K562 (cell line): Measurements from ENCODE around the gene RGMB. TPM values are rescaled to one million over a fixed set of nuclear protein-coding genes. Genes with fewer than 3 reads are reported as not detected.

Experiments
- ATAC-seq: fragments of 200-7000 bp; cut with Tn5 transposase; 3 replicates; pipeline ENCODE4 v1.9.1; 2020; ENCODE audit warnings: moderate library complexity
- BruUV-seq: library from RNA; stranded (reverse); fragments of 400-500 nt; replicated peaks from 2 replicates; lab custom pipeline; 2021; lab: Mats Ljungman, UMichigan
- CTCF ChIA-PET: fragments of 300-600 bp; formaldehyde crosslinking; extraction: SDS; loops from one replicate; lab custom pipeline; 2021; ENCODE audit warnings: low intra/inter-chr PET ratio; lab: Yijun Ruan, JAX
- POLR2A ChIA-PET: fragments of 300-600, 350-650 bp; sonication (Branson Sonifier 250); formaldehyde crosslinking; extraction: SDS; loops from one replicate; lab custom pipeline; 2021; ENCODE audit warnings: antibody characterized with exemption, inconsistent platforms; lab: Yijun Ruan, JAX
- DNase-seq, 4 experiments: peaks; one replicate each; pipeline versions ENCODE4 v3.0.0 to v3.0.0-alpha.2; 2011 to 2018; ENCODE audit warnings: low spot score in 3 of 4, mixed read lengths in 3 of 4; ENCODE audit errors: extremely low read depth in 1 of 4
- FAIRE-seq: peaks from 2 replicates; lab custom pipeline; 2011; peaks lifted over from hg19 to GRCh38; lab: Jason Lieb, UNC
- H2AFZ ChIP-seq: 2 replicates; pipeline ENCODE4 v1.6.0; 2011; ENCODE audit warnings: low read depth, low read length, control low read depth, inconsistent platforms
- H3K27ac ChIP-seq: fragments of 200-600 bp; 3 replicates; pipeline ENCODE4 v1.8.0; 2011; ENCODE audit warnings: low read depth, mild to moderate bottlenecking, control low read depth, inconsistent platforms, low read length, moderate library complexity, mixed read lengths; ENCODE audit errors: extremely low read depth
- H3K27me3 ChIP-seq, 2 experiments: fragments of 300-600 bp in 1 of 2; 2 replicates in 1 of 2; 3 replicates in 1 of 2; pipeline versions ENCODE4 v1.6.0 to v1.8.0; 2011; ENCODE audit warnings: inconsistent platforms in 2 of 2, low read length in 2 of 2, mild to moderate bottlenecking in 1 of 2, mixed read lengths in 1 of 2, moderate library complexity in 1 of 2; ENCODE audit not compliant: control insufficient read depth in 2 of 2, insufficient read depth in 2 of 2
- H3K36me3 ChIP-seq: fragments of 300-600 bp; 3 replicates; pipeline ENCODE4 v1.8.0; 2011; ENCODE audit warnings: mild to moderate bottlenecking, low read length, inconsistent platforms; ENCODE audit not compliant: control insufficient read depth, insufficient read depth
- H3K4me1 ChIP-seq, 2 experiments: fragments of 200-600 bp in 1 of 2; replicated peaks in 1 of 2; 2 replicates in 1 of 2; 3 replicates in 1 of 2; pipeline versions ENCODE4 v1.5.1 to v1.8.0; 2011; ENCODE audit warnings: inconsistent platforms in 2 of 2, low read length in 2 of 2, mild to moderate bottlenecking in 1 of 2, mixed read lengths in 1 of 2, moderate library complexity in 1 of 2; ENCODE audit not compliant: control insufficient read depth in 2 of 2, insufficient read depth in 2 of 2
- H3K4me2 ChIP-seq: 2 replicates; pipeline ENCODE4 v1.6.1; 2011; ENCODE audit warnings: low read length, control low read depth, inconsistent platforms, mixed read lengths; ENCODE audit not compliant: insufficient read depth
- H3K4me3 ChIP-seq: fragments of 200-600 bp; sonication (generic), shearing (Covaris generic); 2 replicates; pipeline ENCODE4 v1.5.1; 2016; ENCODE audit warnings: control low read depth, inconsistent platforms
- H3K79me2 ChIP-seq: fragments of 200-600 bp; 3 replicates; pipeline ENCODE4 v1.8.0; 2011; ENCODE audit warnings: low read length, inconsistent platforms; ENCODE audit not compliant: control insufficient read depth, insufficient read depth
- H3K9ac ChIP-seq, 2 experiments: 2 replicates each; pipeline versions ENCODE4 v1.6.0 to v1.6.1; 2011; ENCODE audit warnings: low read depth in 2 of 2, low read length in 2 of 2, control low read depth in 1 of 2, inconsistent platforms in 1 of 2, mild to moderate bottlenecking in 1 of 2, mixed read lengths in 1 of 2; ENCODE audit not compliant: insufficient read depth in 1 of 2
- H3K9me1 ChIP-seq: one replicate; pipeline ENCODE4 v1.6.0; 2011; ENCODE audit warnings: inconsistent platforms, mild to moderate bottlenecking, low read length, moderate library complexity; ENCODE audit not compliant: control insufficient read depth, insufficient read depth
- H3K9me3 ChIP-seq: replicated peaks from 2 replicates; pipeline ENCODE4 v1.5.1; 2011; ENCODE audit warnings: low read depth, low read length, inconsistent platforms; ENCODE audit not compliant: control insufficient read depth, insufficient read depth
- H4K20me1 ChIP-seq: replicated peaks from 2 replicates; pipeline ENCODE4 v1.6.1; 2011; ENCODE audit warnings: low read length, inconsistent platforms, mixed read lengths; ENCODE audit not compliant: control insufficient read depth, insufficient read depth
- BMI1 ChIP-seq: fragments of 150-350 bp; IDR thresholded peaks from 2 replicates; pipeline ENCODE4 v1.6.1; 2014; ENCODE audit warnings: low read length
- CTCF ChIP-seq, 3 experiments: IDR thresholded peaks in 2 of 3; conservative IDR thresholded peaks in 1 of 3; 2 replicates each; pipeline ENCODE4 v1.5.1; 2011 to 2012; ENCODE audit warnings: low read length in 3 of 3, mild to moderate bottlenecking in 3 of 3, control low read depth in 2 of 3, improper control_type of control experiment in 1 of 3, inconsistent platforms in 1 of 3, low read depth in 1 of 3, mixed read lengths in 1 of 3, moderate library complexity in 1 of 3; ENCODE audit not compliant: insufficient read depth in 2 of 3
- ELK1 ChIP-seq: sonication (generic); formaldehyde crosslinking; IDR thresholded peaks from 2 replicates; pipeline ENCODE4 v1.8.1; 2022; ENCODE audit warnings: missing genetic modification reagents
- NR2C2 ChIP-seq, 2 experiments: fragments of 200-800 bp in 1 of 2; sonication (Bioruptor generic) in 1 of 2; sonication (generic) in 1 of 2; formaldehyde crosslinking in 1 of 2; IDR thresholded peaks; 2 replicates each; pipeline versions ENCODE4 v1.6.1 to v1.8.0; 2016 to 2022; ENCODE audit warnings: mild to moderate bottlenecking in 1 of 2, missing compliant biosample characterization in 1 of 2, missing genetic modification characterization in 1 of 2, missing genetic modification reagents in 1 of 2
- PHB2 ChIP-seq: fragments of 450-650 bp; IDR thresholded peaks from 2 replicates; pipeline ENCODE4 v1.6.1; 2017; ENCODE audit warnings: low read depth
- RAD21 ChIP-seq, 2 experiments: fragments of 250-450 bp in 1 of 2; fragments of 450-650 bp in 1 of 2; sonication (Bioruptor Pico) in 1 of 2; formaldehyde crosslinking in 1 of 2; IDR thresholded peaks in 1 of 2; conservative IDR thresholded peaks in 1 of 2; 2 replicates each; pipeline versions ENCODE4 v1.4.0 to v1.8.0; 2020 to 2022; ENCODE audit warnings: mild to moderate bottlenecking in 2 of 2, moderate library complexity in 1 of 2
- SMC3 ChIP-seq: conservative IDR thresholded peaks from 2 replicates; pipeline ENCODE4 v1.6.1; 2011; ENCODE audit warnings: low read depth, low read length, improper control_type of control experiment; ENCODE audit not compliant: insufficient read depth
- SRSF7 ChIP-seq: fragments of 200-400 bp; formaldehyde crosslinking; optimal IDR thresholded peaks from 2 replicates; pipeline ENCODE3; 2017; ENCODE audit warnings: mild to moderate bottlenecking, low read depth, low read length
- TEAD1 ChIP-seq, 2 experiments: fragments of 450-650 bp in 1 of 2; sonication (generic) in 1 of 2; formaldehyde crosslinking; IDR thresholded peaks; 2 replicates each; pipeline versions ENCODE4 v1.4.0 to v1.8.0; 2020 to 2022; ENCODE audit warnings: mild to moderate bottlenecking in 2 of 2, missing genetic modification reagents in 1 of 2
- TEAD2 ChIP-seq: fragments of 450-650 bp; IDR thresholded peaks from 2 replicates; pipeline ENCODE4 v1.6.1; 2016; ENCODE audit warnings: missing genetic modification characterization, control low read depth, missing compliant biosample characterization
- TEAD4 ChIP-seq, 2 experiments: sonication (generic) in 1 of 2; formaldehyde crosslinking in 1 of 2; IDR thresholded peaks; 2 replicates each; pipeline versions ENCODE4 v1.6.1 to v1.8.0; 2012 to 2022; ENCODE audit warnings: borderline replicate concordance in 1 of 2, inconsistent platforms in 1 of 2, low read length in 1 of 2, mild to moderate bottlenecking in 1 of 2, missing genetic modification reagents in 1 of 2
- ZNF280A ChIP-seq: fragments of 450-650 bp; IDR thresholded peaks from 2 replicates; pipeline ENCODE4 v1.6.1; 2018; ENCODE audit warnings: mild to moderate bottlenecking, low read depth; ENCODE audit not compliant: partially characterized antibody
- WGBS: fragments of 100-300 bp; shearing (Covaris generic); methylation state at CpG from one replicate; pipeline ENCODE4 v1.1.6; 2016; ENCODE audit warnings: low coverage, mixed read lengths; ENCODE audit not compliant: insufficient coverage; ENCODE audit errors: missing lambda C conversion rate; 5-methylcytosine and 5-hydroxymethylcytosine counted together
- in situ Hi-C: fragments of 300-500 bp; cut with MboI; formaldehyde crosslinking; loops from 4 replicates; pipeline ENCODE4 v1.15.0; 2018; ENCODE audit warnings: inconsistent platforms, mixed read lengths
- intact Hi-C: fragments of 100-400 bp; cut with micrococcal nuclease; formaldehyde crosslinking; loops from 2 replicates; pipeline ENCODE4 v1.14.2; 2022
- polyA plus RNA-seq, 8 experiments: library from polyadenylated mRNA; depleted of rRNA in 4 of 8; stranded (reverse) in 5 of 8; unstranded in 3 of 8; fragments of >200 nt; fragmentation: Nextera tagmentation in 2 of 8; fragmentation: Illumina TruSeq in 1 of 8; extraction: Ambion mirVana in 2 of 8; extraction: Trizol in 1 of 8; gene quantifications; 2 replicates each; pipeline versions ENCODE4 v1.2.1 to v1.2.3, GENCODE V29; 2011 to 2014; ENCODE audit warnings: inconsistent platforms in 1 of 8, missing spikeins in 1 of 8
- total RNA-seq, 7 experiments: library from RNA; depleted of rRNA in 6 of 7; stranded (reverse); fragments of >200 nt in 6 of 7; fragmentation: Illumina TruSeq in 2 of 7; extraction: Trizol in 2 of 7; gene quantifications; 2 replicates each; pipeline versions ENCODE4 v1.2.1 to v1.2.3, GENCODE V29; 2011 to 2021; ENCODE audit warnings: low replicate concordance in 1 of 7
- TF ChIP-seq, protein P1 (sequence below): fragments of 250-450 bp; sonication (Bioruptor Pico); IDR thresholded peaks from 2 replicates; pipeline ENCODE4 v1.9.0; 2021; ENCODE audit warnings: mild to moderate bottlenecking

The RGMB gene
- total and polyA plus RNA-seq, 9 of the 15 experiments (the other 6 are each of a cell fraction or from before 2014, with no cell fraction given) = 0.03 to 0.38 TPM; not detected in 7

GRCh38 chr5:98796197-98796972 lies 22.9 kb downstream of the RGMB start:
- H3K4me3 ChIP-seq = no peak overlapping the region
- TF ChIP-seq PHB2 (no peak), SRSF7 (no peak), NR2C2 (CRISPR knock-in tag; IDR thresholded peaks at IDR 0.05) (no peak), NR2C2 (tag; IDR thresholded peaks at IDR 0.05) (no peak), ELK1 (CRISPR knock-in tag) (no peak), ZNF280A (no peak), SMC3 (peak; percentile 50; the same call in 1 of the 2 replicates), CTCF (IDR thresholded peaks at IDR 0.05 in 2 of 3, conservative IDR thresholded peaks at IDR 0.05 in 1 of 3; ENCODE audit: insufficient read depth in 2 of 3, low read depth in 1 of 3, low read length in 3 of 3) (peak; percentile 52 to 75 (median 65); a peak in 5 of 6 replicates), TEAD2 (tag) (peak; percentile 54; the same call in 1 of the 2 replicates), BMI1 (no peak), RAD21 (CRISPR knock-in tag; conservative IDR thresholded peaks at IDR 0.05 in 1 of 2, IDR thresholded peaks at IDR 0.05 in 1 of 2) (peak; percentile 31 to 65; a peak in 3 of 4 replicates), TEAD4 (IDR thresholded peaks at IDR 0.05; ENCODE audit: low read length) (peak; percentile 48), TEAD4 (CRISPR knock-in tag; IDR thresholded peaks at IDR 0.05; ENCODE audit: borderline replicate concordance) (no peak), TEAD1 (CRISPR knock-in tag; IDR thresholded peaks at IDR 0.05) (0 out of 4 replicates have a peak, but pooled peaks of 1 of the 2 experiments have one; percentile 39)
- TF ChIP-seq, protein P1, sequence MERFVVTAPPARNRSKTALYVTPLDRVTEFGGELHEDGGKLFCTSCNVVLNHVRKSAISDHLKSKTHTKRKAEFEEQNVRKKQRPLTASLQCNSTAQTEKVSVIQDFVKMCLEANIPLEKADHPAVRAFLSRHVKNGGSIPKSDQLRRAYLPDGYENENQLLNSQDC (CRISPR knock-in tag) = no peak
- TF ChIP-seq, all 486 proteins: peak for 6
- Histone ChIP-seq H3K9me1 (no peaks in the 10 kb centered on the region), H3K36me3 (no peaks in the 10 kb centered on the region), H2AFZ (no peak overlapping the region), H4K20me1 (no peaks in the 10 kb centered on the region), H3K79me2 (no peaks in the 10 kb centered on the region), H3K9ac (no peak overlapping the region), H3K27me3 (peaks cover 0 to 6% of the 10 kb centered on the region in 2 experiments; a peak in 3 of 5 replicates), H3K4me2 (no peak overlapping the region), H3K9me3 (no peaks in the 10 kb centered on the region), H3K4me1 (0 out of 5 replicates have a peak, but pooled peaks cover 0 to 3% of the 10 kb centered on the region in 2 experiments), H3K27ac (no peak overlapping the region)
- ChIA-PET POLR2A (interaction anchor here (0.6 to 1.2 kb wide), 4 partner anchors 16 to 1743 kb away, joined by 3 to 5 read pairs (median 3); no protein-coding TSS in a partner anchor), CTCF (no interaction called here)
- intact Hi-C loops (loop anchor here (5.0 to 10.0 kb wide), 2 partner anchors 266 to 1562 kb away; no protein-coding TSS in a partner anchor), in situ Hi-C loops (no loop called here)
- FAIRE-seq (peak; percentile 75), ATAC-seq (peak; percentile 91), DNase-seq (peak; percentile 51 to 68 (median 54))
- WGBS = 0% methylated on average over 7 of the region's 7 CpGs
- BruUV-seq = no TSS peak
